ENCODE results near the gene TAP2.

The TAP2 gene

GRCh38 chr6:32843331-32843978 lies 4.9 kb upstream of the TAP2 start:
- H3K4me1 ChIP-seq, result peaks cover 0 to 16% (median 11%) of the 10 kb centered on the region in 4 donors
- no peak for DNase-seq
- no peaks in the 10 kb centered on the region for H3K27me3 ChIP-seq
- H3K27ac ChIP-seq, result peak overlapping the region; percentile 92 to 95
- intact Hi-C loops (cut with DNase I; ENCODE audit: low total_unique reads), result no loop called here
- H3K4me3 ChIP-seq, result peak overlapping the region; percentile 78 to 86
- no peaks in the 10 kb centered on the region for H3K9me3 ChIP-seq
- peaks cover 28 to 41% (median 38%) of the 10 kb centered on the region in 3 donors for H3K36me3 ChIP-seq
- TF ChIP-seq CTCF (IDR thresholded peaks at IDR 0.05), result no peak

GRCh38 chr6:32842690-32843089 lies 4.2 kb upstream of the TAP2 start:
- TF ChIP-seq CTCF (IDR thresholded peaks at IDR 0.05), result no peak
- no peaks in the 10 kb centered on the region for H3K27me3 ChIP-seq
- no peaks in the 10 kb centered on the region for H3K9me3 ChIP-seq
- peak overlapping the region in 1 of 2 donors; percentile 92 for H3K27ac ChIP-seq
- H3K4me1 ChIP-seq, result peaks cover 0 to 19% (median 14%) of the 10 kb centered on the region in 4 donors
- intact Hi-C loops (cut with DNase I; ENCODE audit: low total_unique reads), result no loop called here
- no peak for DNase-seq
- no peak overlapping the region for H3K4me3 ChIP-seq
- H3K36me3 ChIP-seq, result peaks cover 20 to 33% (median 30%) of the 10 kb centered on the region in 3 donors

- intact Hi-C loops (cut with DNase I; ENCODE audit: low total_unique reads), result no loop called here
- no peak for DNase-seq
- H3K36me3 ChIP-seq, result peaks cover 15 to 27% (median 24%) of the 10 kb centered on the region in 3 donors
Observed at GRCh38 chr6:32842021-32842650, 3.6 kb upstream of the TAP2 start.

GRCh38 chr6:32840604-32841246 lies 2.2 kb upstream of the TAP2 start:
- Histone ChIP-seq H3K36me3 (peaks cover under 1 to 13% (median 10%) of the 10 kb centered on the region in 3 donors), H3K9me3 (no peaks in the 10 kb centered on the region), H3K4me3 (no peak overlapping the region), H3K27ac (no peak overlapping the region), H3K27me3 (no peaks in the 10 kb centered on the region), H3K4me1 (peaks cover 0 to 24% (median 18%) of the 10 kb centered on the region in 4 donors)
- TF ChIP-seq CTCF (IDR thresholded peaks at IDR 0.05), result no peak
- intact Hi-C loops (cut with DNase I; ENCODE audit: low total_unique reads), result no loop called here
- no peak for DNase-seq

More at GRCh38 chr6:32842021-32842650, 3.6 kb upstream of the TAP2 start:
- Histone ChIP-seq H3K4me3 (no peak overlapping the region), H3K9me3 (no peaks in the 10 kb centered on the region), H3K4me1 (peaks cover 0 to 24% (median 18%) of the 10 kb centered on the region in 4 donors), H3K27ac (no peak overlapping the region), H3K27me3 (no peaks in the 10 kb centered on the region)
- TF ChIP-seq CTCF (IDR thresholded peaks at IDR 0.05), result no peak

- H3K4me1 ChIP-seq, result peaks cover 0 to 21% (median 13%) of the 10 kb centered on the region in 4 donors
- intact Hi-C loops (cut with DNase I; ENCODE audit: low total_unique reads), result loop anchor here (2.0 to 5.0 kb wide), 3 partner anchors 13 to 128 kb away; partner anchors contain the start of genes BRD2 and TAP1
- H3K4me3 ChIP-seq, result no peak overlapping the region
- H3K36me3 ChIP-seq, result peaks cover 0 to 21% (median 13%) of the 10 kb centered on the region in 3 donors
- no peak for DNase-seq
- no peak for TF ChIP-seq CTCF (IDR thresholded peaks at IDR 0.05)
- H3K27ac ChIP-seq, result peak overlapping the region; percentile 88 to 89
- H3K27me3 ChIP-seq, result no peaks in the 10 kb centered on the region
- H3K9me3 ChIP-seq, result no peaks in the 10 kb centered on the region
Observed at GRCh38 chr6:32839356-32839755, 817 bp upstream of the TAP2 start.
